Superior temporal gyrus (tissue), 1 donor: ENCODE data around the gene MIER2.
"Not testable (repeated sequence)": the region's sequence is repeated elsewhere in the genome, so short reads cannot be mapped to it uniquely, and the experiment has no call there.

Source experiments
- DNase-seq: peaks from one replicate; pipeline ENCODE4 v3.0.0-alpha.2; 2016; ENCODE audit errors: extremely low spot score

Gene MIER2

DNA sequence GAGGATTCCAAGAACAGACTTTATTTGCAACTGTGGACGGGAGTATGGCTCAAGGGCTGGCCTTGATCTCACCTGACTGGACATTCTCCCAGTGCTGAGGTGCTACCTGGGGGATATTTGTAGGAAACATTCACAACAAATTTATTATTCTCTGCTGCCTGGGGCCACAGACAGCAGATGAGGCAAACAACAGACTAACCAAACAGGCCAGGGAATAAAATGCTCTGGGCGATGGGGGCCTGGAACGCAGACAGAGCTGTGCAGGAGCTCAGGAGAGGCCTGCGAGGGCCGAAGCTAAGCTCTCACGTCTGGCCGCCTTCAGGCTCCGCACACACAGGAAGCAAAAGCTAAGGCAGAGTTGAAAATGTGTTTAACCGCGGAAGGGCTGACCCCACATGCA is 61.2 kb downstream of the MIER2 start:
- DNase-seq: no peak

DNA sequence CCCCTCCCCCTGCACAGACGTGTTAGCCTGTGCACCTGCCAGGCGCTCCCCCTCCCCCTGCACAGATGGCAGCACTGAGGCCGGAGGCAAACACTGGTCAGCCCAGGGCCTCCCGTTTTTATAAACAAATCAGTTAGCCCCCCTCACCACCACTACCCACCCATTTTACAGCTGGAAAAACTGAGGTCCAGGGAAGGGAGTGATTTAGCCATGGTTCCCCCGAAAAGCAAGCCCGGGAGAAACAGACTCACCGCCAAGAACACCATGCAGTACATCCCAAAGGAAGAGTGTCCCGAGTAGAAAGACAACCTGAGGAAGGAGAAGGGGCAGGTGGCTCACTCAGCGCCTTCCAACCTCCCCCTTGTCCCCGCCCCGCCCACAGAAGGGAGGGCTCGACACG is 62.1 kb downstream of the MIER2 start:
- DNase-seq: no peak

DNA sequence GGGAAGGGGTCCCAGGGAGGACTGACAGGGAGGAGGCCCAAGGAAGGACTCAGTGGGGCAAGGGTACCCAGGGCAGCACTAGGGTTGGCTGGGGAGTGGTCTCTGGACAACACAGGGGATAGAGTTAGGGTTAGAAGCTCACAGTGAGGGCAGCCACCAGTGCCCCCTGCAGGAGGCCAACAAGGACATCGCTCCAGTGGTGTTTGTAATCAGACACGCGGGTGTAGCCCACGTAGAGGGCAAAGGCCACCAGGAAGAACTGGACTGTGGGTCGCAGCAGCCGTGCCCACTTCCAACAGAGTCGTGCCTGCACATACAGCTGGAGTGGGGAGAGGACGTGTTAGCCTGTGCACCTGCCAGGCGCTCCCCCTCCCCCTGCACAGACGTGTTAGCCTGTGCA is 62.6 kb downstream of the MIER2 start:
- DNase-seq: no peak

DNA sequence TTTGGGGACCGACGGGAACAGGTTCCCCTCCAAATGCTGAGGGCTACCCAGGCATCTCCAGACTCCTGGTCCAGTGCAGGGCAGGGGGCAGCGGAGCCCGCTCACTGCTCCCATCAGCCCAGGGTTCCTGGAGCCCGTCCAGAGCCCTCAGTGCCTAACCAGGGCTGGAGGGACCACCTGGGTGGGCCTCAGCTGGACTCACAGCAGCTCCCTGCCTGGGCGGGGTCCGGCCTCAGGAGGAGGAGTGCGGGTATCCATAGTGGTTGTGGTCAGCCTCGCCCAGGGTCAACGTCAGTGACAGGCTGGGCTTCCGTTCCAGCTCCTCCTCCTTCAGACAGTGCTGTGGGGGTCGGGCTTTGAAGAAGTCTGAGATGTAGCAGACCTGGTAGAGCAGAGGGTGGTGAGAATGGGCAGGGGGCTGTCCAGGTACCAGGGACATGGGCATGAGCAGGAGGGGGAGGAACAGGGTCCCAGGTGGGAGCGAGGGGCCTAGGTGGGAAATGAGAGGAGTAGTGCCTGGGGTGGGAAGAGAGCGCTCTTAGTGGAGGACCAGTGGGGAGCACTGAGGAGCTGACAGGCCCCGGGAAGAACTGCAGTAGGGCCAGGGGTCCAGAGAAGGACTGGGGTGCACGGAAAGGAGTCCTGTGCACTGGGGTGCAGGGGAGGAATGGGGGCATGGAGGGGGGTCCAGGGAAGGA is 63.3 kb downstream of the MIER2 start:
- no peak for DNase-seq

DNA sequence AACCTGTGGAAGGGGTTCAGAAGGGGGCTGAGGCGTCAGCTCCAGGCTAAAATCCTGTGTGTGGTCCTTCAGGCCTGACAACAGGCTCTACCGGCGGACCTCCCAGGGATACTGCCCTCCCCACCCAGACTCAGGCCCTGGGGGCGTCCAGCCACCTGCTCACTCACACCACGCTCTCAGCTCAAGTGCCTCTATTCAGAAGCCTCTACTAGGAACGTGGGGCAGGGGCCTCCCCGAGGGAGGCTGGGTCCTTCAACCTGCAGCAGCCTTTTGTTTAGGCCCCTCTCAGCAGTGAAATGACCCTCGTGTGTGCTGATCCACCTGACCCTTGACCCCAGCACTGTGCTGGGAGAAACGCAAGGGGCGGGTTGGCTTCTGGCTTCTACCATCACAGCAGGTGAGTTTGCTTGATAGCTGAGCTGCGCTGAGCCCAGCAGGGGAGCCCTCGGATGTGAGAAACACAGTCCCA is 64.0 kb downstream of the MIER2 start:
- no peak for DNase-seq

DNA sequence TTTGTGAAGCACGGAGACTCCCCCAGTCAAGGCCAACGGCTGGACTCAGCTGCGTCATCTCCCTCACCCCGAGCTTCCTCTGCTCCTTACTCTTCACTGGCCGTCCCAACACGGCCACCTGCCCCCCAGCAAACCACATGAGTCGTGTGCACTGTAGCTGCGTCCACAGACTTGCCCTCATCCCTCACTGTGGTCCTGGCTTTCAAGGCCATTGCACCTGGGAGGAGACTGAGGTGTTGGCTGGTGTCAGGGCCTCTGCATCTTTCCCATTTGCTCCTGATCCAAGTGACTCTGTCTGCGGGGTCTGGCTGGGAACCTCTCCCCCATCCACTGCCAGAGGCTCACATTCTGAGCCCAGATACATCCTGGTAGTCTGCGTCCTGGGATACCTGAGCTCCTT is 64.9 kb downstream of the MIER2 start:
- DNase-seq: no peak

DNA sequence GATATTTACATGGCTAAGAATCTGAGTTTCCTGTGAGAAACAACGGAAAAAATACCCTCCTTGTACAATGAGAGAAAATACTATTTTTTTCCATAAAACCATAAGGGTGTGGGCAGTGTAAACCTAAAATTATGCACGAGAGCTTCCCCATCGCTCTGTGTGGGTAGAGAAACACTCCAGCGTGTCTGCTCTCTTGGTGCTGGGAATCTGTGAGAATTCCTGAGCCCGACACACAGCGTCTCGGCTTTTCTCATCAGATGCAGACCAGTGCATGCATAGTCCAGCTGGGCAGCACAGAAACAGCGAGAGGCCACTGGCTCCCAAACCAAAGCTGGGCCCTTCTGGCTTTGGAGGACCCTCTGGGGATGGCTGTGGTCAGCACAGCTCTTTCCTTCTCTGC is 65.4 kb downstream of the MIER2 start:
- peak; percentile 51 for DNase-seq

DNA sequence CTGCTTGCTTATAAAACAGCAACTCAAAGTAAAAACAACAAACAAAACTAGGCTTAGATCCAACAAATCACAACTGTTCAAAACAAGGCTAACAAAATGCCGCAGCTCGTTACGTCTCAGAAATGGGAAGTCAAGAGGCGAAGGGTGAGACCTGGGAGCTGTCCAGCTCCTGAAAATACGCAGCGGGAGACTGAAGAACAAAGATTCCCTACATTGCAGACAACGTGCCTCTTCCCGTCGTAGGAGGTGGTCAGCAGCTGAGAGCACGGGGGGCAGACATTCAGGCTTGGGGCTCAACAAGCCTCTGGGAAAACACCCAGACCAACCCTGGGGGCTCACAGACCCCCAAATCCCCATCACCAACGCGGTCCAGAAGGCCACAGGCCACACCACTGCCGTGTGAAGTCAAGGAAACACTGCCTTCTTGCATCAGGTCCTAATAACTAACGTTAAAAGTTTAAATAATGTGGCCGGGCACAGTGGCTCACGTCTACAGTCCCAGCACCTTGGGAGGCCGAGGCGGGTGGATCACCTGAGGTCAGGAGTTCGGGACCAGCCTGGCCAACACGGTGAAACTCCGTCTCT is 66.9 kb downstream of the MIER2 start:
- peak; percentile 18 for DNase-seq

DNA sequence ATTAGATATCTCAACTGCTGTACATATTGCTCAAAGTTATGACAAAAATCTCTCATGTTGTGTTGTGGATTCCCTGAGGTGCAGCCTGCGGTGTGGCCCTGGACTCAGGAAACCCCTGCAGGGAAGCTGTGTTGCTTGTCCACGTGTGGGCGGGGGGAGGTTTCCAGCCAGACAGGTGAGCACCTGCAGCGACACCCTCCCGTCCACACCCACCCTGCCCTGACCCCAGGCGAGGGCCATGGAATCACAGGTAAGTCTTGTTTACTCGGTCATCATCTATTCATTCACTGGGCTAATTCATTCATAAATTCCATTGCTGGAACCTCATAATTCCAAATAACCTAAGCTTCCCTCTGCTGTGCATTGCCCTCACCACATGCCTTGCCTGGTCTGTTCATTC is 67.5 kb downstream of the MIER2 start:
- no peak for DNase-seq

DNA sequence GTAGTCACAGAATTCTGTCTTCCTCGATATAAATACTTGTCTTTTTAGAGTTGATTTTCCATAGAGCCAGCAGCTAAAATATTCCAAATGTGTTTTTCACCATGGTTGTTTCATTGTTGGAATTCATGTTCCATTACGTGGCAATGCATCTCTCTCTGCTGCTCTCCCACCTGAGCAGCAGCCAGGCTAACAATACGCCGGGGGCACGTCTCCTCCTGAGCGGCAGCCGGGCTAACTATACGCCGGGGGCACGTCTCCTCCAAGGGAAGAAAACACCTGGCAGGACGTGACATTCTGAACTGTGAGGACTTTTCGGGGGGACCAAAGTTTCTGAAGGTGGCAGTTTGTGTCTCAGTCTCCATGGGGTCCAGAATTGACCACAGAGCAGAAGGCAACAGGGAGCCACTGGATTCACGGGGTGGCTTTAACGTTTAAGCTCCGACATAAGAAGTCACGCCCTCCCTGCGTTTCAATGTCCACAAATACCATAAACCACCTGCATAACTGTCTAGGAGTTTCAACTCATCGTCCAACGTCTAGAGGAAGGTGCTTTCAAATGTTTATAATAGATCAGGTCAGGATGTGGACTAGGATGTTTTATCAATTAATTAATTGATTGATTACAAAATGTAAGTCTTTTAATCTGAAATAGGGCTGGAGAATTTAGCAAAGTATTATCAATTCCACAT is 68.5 kb downstream of the MIER2 start:
- DNase-seq: no peak

DNA sequence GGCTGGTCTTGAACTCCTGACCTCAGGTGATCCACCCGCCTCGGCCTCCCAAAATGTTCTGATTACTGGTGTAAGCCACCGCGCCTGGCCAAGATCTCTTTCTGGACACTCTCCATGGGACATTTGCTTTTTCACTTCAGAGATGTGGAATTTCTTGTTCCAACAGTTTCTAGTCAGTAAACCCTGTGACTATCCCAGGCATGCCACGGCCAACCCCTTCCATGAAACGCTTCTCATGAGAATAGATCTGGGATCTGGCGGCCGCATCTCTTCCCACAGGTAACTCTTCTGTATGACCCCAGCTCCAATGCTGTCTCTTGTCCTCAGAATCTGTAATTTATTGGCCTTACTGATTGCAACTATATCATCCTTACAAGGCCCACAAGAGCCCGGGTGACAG is 69.6 kb downstream of the MIER2 start:
- DNase-seq: no peak

DNA sequence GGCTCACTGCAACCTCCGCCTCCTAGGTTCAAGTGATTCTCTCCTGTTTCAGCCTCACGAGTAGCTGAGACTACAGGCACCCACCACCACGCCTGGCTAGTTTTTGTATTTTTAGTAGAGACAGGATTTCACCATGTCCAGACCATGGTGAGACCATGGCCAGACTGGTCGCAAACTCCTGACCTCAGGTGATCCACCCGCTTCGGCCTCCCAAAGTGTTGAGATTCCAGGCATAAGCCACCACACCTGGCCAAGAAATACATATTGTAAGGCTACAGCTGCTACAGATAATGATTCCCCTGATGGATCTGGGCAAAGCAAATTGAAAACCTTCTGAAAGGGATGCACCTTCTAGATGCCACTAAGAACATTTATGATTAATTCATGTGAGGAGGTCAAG is 71.2 kb downstream of the MIER2 start:
- DNase-seq: no peak

DNA sequence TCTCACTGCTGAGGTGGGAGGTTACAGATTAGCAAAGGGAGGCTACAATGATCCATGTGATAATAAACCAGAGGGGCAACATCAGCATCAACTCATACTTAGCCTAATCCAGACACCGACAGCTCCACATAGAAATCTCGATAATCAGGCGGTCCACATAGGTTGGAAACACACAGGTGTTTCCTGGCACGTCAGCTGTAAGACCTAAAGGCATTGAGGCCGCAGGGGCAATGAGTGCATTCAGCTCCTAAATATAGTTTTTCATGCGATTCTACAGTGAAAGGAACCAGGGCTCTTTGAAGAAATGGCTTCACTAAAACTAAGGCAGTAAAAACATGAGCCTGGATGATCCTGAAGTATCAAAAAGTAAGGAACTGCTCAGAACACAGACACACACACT is 72.7 kb downstream of the MIER2 start:
- DNase-seq: no peak

DNA sequence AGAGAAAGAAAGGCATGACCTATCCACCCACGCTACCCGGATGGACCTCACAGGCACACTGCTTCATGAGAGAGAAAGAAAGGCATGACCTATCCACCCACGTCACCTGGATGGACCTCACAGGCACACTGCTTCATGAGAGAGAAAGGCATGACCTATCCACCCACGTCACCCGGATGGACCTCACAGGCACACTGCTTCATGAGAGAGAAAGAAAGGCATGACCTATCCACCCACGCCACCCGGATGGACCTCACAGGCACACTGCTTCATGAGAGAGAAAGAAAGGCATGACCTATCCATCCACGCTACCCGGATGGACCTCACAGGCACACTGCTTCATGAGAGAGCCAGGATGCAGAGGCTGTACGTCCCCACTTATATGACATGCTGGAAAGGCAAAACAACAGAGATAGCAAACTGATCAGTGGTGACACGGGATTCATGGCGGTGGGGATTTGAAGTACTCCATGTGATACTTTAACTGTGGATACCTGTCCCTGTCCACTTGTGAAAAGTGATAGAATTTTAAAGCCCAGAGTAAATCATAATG is 73.8 kb downstream of the MIER2 start:
- not testable (repeated sequence) for DNase-seq

DNA sequence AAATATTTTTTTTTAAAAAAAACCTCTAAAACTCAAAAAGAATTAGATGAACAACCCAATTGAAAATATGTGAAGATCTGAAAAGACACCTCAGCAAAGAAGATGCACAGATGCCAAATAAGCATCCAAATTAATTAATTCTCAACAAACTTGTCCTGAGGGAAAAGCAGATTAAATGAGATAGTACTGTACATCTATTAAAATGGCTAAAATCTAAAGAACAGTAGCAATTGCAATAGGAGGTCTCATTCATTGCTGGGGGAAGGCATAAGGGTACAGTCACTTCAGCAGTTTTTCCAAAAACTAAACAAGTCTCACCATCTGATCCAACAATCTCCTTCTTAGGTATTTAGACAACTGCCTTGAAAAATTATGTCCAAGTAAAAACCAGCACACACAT is 75.4 kb downstream of the MIER2 start:
- DNase-seq: no peak

DNA sequence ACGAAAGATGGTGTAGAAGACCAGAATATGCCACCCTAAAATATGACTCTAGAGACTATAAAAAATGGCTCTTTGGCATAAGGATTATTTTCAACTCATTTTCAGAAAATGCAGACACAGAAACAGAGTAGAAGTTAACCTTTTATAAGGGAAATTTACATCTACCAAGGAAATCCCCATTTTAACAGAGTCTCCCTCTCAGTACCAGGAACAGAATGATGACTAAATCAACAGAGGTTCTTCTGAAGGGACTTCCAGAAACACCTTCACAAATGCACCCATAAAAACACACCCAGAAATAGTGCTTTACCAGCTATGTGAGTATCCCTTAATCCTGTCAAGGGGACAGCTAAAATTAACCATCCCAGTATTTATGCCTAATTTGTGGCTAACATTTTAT is 82.5 kb downstream of the MIER2 start:
- no peak for DNase-seq

DNA sequence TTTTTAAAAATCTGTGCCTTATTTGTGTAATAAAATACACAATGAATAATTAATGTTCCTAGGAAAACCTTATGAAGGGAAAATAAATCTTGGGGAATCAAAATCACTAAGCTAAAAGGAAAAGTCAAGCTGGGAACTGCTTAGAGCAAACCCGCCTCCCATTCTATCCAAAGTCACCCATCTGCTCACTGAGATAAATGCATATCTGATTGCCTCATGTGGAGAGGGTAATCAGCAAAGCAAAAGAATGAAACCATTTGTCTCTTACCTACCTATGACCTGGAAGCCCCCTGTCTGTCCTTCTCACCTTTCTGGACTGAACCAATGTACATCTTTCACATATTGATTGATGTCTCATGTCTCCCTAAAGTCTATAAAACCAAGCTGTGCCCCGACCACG is 87.8 kb downstream of the MIER2 start:
- DNase-seq: not testable (repeated sequence)
